Upper lobe of left lung (tissue), 6 donors: ENCODE measurements around the gene PCSK9. TPM values are rescaled to one million over a fixed set of nuclear protein-coding genes. Genes with fewer than 3 reads are reported as not detected.
A peak's percentile ranks its signal among the peaks of the same experiment; 100 is the strongest.

Experiments used
- ATAC-seq, 2 donors: fragments of 200-7000 bp; cut with Tn5 transposase; one replicate each; pipeline ENCODE4 v1.9.1; 2022; ENCODE audit warnings: mild to moderate bottlenecking in 2 of 2, moderate library complexity in 2 of 2; ENCODE audit not compliant: low FRiP score in 2 of 2
- DNase-seq, 2 donors: peaks; one replicate each; pipeline ENCODE4 v3.0.0-alpha.2; 2019 to 2020
- H3K27ac ChIP-seq, 4 donors: fragments of 200-600 bp; sonication (generic); one replicate each; pipeline ENCODE4 v1.5.1; 2016 to 2019
- H3K27me3 ChIP-seq, 4 donors: fragments of 200-600 bp; sonication (generic); one replicate each; pipeline ENCODE4 v1.5.1; 2017 to 2019
- H3K36me3 ChIP-seq, 4 donors: fragments of 200-600 bp; sonication (generic); one replicate each; pipeline ENCODE4 v1.5.1; 2016 to 2019
- H3K4me1 ChIP-seq, 4 donors: fragments of 200-600 bp; sonication (generic); one replicate each; pipeline ENCODE4 v1.5.1; 2018 to 2019
- H3K4me3 ChIP-seq, 4 donors: fragments of 200-600 bp; sonication (generic); one replicate each; pipeline ENCODE4 v1.5.1; 2017 to 2019; ENCODE audit warnings: mild to moderate bottlenecking in 2 of 4, moderate library complexity in 1 of 4
- H3K9me3 ChIP-seq, 4 donors: fragments of 200-600 bp; sonication (generic); one replicate each; pipeline ENCODE4 v1.5.1; 2018 to 2019
- CTCF ChIP-seq, 6 experiments: fragments of 450-650 bp in 4 of 6; fragments of 200-600 bp in 2 of 6; sonication (generic) in 2 of 6; IDR thresholded peaks; one replicate each; pipeline ENCODE4 v1.5.1; 2016 to 2019; ENCODE audit warnings: antibody characterized with exemption in 6 of 6
- EP300 ChIP-seq, 4 donors: sonication (generic); formaldehyde crosslinking; IDR thresholded peaks; one replicate each; pipeline ENCODE4 v1.5.1; 2017; ENCODE audit warnings: antibody characterized with exemption in 4 of 4, control low read depth in 2 of 4
- POLR2A ChIP-seq, 4 donors: fragments of 450-650 bp; IDR thresholded peaks; one replicate each; pipeline ENCODE4 v1.5.1; 2016 to 2017; ENCODE audit warnings: antibody characterized with exemption in 4 of 4, mild to moderate bottlenecking in 2 of 4
- POLR2AphosphoS5 ChIP-seq, 2 donors: sonication (generic); formaldehyde crosslinking; IDR thresholded peaks; one replicate each; pipeline ENCODE4 v1.5.1; 2017; ENCODE audit warnings: antibody characterized with exemption in 2 of 2
- WGBS, 2 donors: methylation state at CpG; one replicate each; pipeline ENCODE4 v1.1.5; 2017 to 2018; 5-methylcytosine and 5-hydroxymethylcytosine counted together
- total RNA-seq, 6 donors: library from RNA; depleted of rRNA in 4 of 6; stranded (reverse); fragments of >200 nt in 4 of 6; gene quantifications; one replicate each; pipeline versions ENCODE4 v1.1.0 to v1.2.1, GENCODE V29; 2016 to 2021
- donor health status: DM: no; HTN: no; CAD: no; lungs with moderate emphysema.
- donor health status: DM: no; HTN: yes; CAD: no; lungs with severe emphysema.

Gene PCSK9
- total RNA-seq, 6 donors from 2014 or later: 9.4 to 63.9 (median 31.5) TPM

DNA sequence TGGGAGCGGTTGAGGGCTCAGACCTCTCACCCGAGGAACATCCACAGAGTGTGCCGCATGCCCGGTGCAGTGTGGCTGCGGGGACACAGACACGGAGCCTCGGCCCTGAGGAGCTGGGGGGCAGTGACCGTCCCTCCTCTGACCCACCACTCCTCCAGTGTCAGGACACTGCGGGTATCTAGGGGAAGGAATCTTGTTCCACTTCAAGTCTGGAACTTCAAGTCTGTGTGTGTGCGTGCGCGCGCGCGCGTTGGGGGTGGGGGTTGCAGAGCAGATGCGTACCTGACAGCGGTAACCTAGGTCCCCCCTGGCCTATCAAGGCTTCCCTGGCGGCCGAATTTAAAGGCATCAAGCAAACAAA, 17.3 kb downstream of the PCSK9 start:
- Histone ChIP-seq H3K4me1 (peaks cover 0 to 5% (median 2%) of the 10 kb centered on the region in 4 donors), H3K9me3 (no peaks in the 10 kb centered on the region), H3K36me3 (peaks cover 0 to 35% (median 0%) of the 10 kb centered on the region in 4 donors), H3K27ac (no peak overlapping the region), H3K4me3 (no peak overlapping the region), H3K27me3 (no peaks in the 10 kb centered on the region)
- DNase-seq: peak in 1 of 2 donors; percentile 77
- TF ChIP-seq EP300 (IDR thresholded peaks at IDR 0.05): no peak
- no peak for TF ChIP-seq POLR2A (IDR thresholded peaks at IDR 0.05)
- no peak for TF ChIP-seq POLR2AphosphoS5 (IDR thresholded peaks at IDR 0.05)
- TF ChIP-seq CTCF (IDR thresholded peaks at IDR 0.05): no peak
- no peak for ATAC-seq
- WGBS, 2 donors: 93% methylated on average over 10 to 20 of the region's 20 CpGs

DNA sequence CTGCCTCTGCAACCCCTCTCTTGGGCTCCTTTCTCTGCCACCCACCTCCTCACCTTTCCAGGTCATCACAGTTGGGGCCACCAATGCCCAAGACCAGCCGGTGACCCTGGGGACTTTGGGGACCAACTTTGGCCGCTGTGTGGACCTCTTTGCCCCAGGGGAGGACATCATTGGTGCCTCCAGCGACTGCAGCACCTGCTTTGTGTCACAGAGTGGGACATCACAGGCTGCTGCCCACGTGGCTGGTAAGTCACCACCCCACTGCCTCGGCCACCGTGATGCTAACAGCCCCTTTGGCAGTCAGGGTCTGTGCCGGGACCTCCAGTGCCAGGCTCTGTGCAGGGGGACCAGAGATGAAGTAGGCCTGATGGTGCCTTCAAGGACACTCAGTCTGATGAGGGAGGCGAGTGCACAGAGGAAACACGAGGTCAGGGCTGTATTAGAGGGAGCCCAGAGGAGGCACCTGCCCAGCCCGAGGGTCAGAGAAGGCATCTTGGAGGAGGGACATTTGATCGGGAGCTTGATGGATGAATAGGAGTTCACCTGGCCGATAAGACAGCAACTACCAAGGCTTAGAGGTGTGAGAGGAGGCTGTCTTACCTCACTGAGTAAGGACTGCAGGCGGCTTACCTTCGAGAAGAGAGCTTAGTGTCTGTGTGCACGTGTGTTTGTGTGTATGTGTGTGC, 18.1 kb downstream of the PCSK9 start:
- WGBS, 2 donors: 90 to 91% methylated on average over 6 to 15 of the region's 15 CpGs
- no peaks in the 10 kb centered on the region for H3K27me3 ChIP-seq
- no peak for TF ChIP-seq EP300 (IDR thresholded peaks at IDR 0.05)
- no peak for TF ChIP-seq POLR2A (IDR thresholded peaks at IDR 0.05)
- no peak for TF ChIP-seq CTCF (IDR thresholded peaks at IDR 0.05)
- peaks cover 0 to 5% (median 2%) of the 10 kb centered on the region in 4 donors for H3K4me1 ChIP-seq
- no peak overlapping the region for H3K27ac ChIP-seq
- no peaks in the 10 kb centered on the region for H3K9me3 ChIP-seq
- ATAC-seq: no peak
- no peak overlapping the region for H3K4me3 ChIP-seq
- no peak for DNase-seq
- peaks cover 0 to 33% (median 0%) of the 10 kb centered on the region in 4 donors for H3K36me3 ChIP-seq

DNA sequence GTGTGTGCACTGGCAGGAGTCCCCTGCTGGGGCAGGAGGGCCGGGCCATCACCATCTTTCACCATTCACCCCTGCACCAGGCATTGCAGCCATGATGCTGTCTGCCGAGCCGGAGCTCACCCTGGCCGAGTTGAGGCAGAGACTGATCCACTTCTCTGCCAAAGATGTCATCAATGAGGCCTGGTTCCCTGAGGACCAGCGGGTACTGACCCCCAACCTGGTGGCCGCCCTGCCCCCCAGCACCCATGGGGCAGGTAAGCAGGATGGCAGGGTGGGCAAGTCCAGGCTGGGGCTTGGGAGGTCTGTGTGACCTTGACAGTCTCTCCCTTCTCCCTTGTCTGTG, 18.6 kb downstream of the PCSK9 start:
- Histone ChIP-seq H3K4me1 (peaks cover 0 to 5% (median under 1%) of the 10 kb centered on the region in 4 donors), H3K27ac (no peak overlapping the region), H3K36me3 (peaks cover 0 to 30% (median 0%) of the 10 kb centered on the region in 4 donors), H3K27me3 (no peaks in the 10 kb centered on the region), H3K4me3 (no peak overlapping the region), H3K9me3 (no peaks in the 10 kb centered on the region)
- ATAC-seq (no peak), DNase-seq (no peak)
- TF ChIP-seq POLR2AphosphoS5 (IDR thresholded peaks at IDR 0.05): no peak
- no peak for TF ChIP-seq POLR2A (IDR thresholded peaks at IDR 0.05)
- no peak for TF ChIP-seq EP300 (IDR thresholded peaks at IDR 0.05)
- TF ChIP-seq CTCF (IDR thresholded peaks at IDR 0.05): no peak
- WGBS, 2 donors: 93 to 94% methylated on average over 6 of the region's 6 CpGs

- no peak overlapping the region for H3K27ac ChIP-seq
- TF ChIP-seq EP300 (IDR thresholded peaks at IDR 0.05) (no peak), POLR2AphosphoS5 (IDR thresholded peaks at IDR 0.05) (no peak), POLR2A (IDR thresholded peaks at IDR 0.05) (no peak), CTCF (IDR thresholded peaks at IDR 0.05) (no peak)
- DNase-seq: no peak
- no peaks in the 10 kb centered on the region for H3K9me3 ChIP-seq
- H3K4me1 ChIP-seq: peaks cover 6 to 12% (median 7%) of the 10 kb centered on the region in 4 donors
- H3K4me3 ChIP-seq: no peak overlapping the region
- H3K36me3 ChIP-seq: peaks cover 0 to 23% (median 0%) of the 10 kb centered on the region in 4 donors
- no peaks in the 10 kb centered on the region for H3K27me3 ChIP-seq
- no peak for ATAC-seq
- 86 to 91% methylated on average over 10 to 14 of the region's 14 CpGs for WGBS, 2 donors
Observed at GRCh38 chr1:55059302-55060132, 20.2 kb downstream of the PCSK9 start.
